Measurements from ENCODE around the gene GRK1. TPM values are rescaled to one million over a fixed set of nuclear protein-coding genes. Genes with fewer than 3 reads are reported as not detected.
A peak's percentile ranks its signal among the peaks of the same experiment; 100 is the strongest.

Gene GRK1
- total and polyA plus RNA-seq, 2 of the 8 experiments (the other 6 are each of a cell fraction or from before 2014, with no cell fraction given): 0.12 TPM; not detected in 1

DNA sequence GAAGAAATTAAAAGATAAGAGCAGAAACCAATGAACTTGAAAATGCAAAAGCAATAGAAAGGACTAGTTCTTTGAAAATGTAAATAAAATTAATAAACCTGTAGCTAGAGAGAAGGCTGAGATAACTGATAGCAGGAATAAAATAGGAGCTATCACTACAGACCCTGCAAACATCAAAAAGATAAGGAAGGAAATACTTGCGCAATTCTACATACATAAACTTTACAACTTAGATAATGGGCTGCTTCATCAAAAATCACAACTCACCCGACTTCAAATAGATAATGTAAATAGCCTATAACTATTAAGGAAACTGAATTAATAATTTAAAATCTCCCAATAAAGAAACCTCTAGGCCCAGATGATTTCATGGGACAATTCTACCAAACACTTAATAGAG is 5.5 kb upstream of the GRK1 start:
- H3K9ac ChIP-seq (replicated peaks in 1 of 4; ENCODE audit: extremely low read depth in 1 of 4, low read depth in 3 of 4, low read length in 3 of 4): no peak overlapping the region
- H2BK15ac ChIP-seq (ENCODE audit: low read length): no peak overlapping the region
- no peak overlapping the region for H3K27ac ChIP-seq (ENCODE audit: low read depth, low read length)
- TF ChIP-seq CEBPB (IDR thresholded peaks at IDR 0.05; ENCODE audit: low read depth, low read length): peak; percentile 61; the same call in 1 of the 2 replicates
- TF ChIP-seq RAD21 (IDR thresholded peaks at IDR 0.05 in 1 of 2, conservative IDR thresholded peaks at IDR 0.05 in 1 of 2; ENCODE audit: low read depth in 2 of 2, low read length in 2 of 2): no peak
- no peak for TF ChIP-seq KDM5A (IDR thresholded peaks at IDR 0.05; ENCODE audit: low read length)
- POLR2A ChIA-PET (ENCODE audit: partially characterized antibody): no interaction called here
- no peak for DNase-seq (ENCODE audit: low read depth in 1 of 2, low spot score in 2 of 2)
- no peaks in the 10 kb centered on the region for H3K79me1 ChIP-seq (ENCODE audit: low read depth, low read length)
- H2AFZ ChIP-seq (ENCODE audit: low read length): no peak overlapping the region
- CTCF ChIA-PET (ENCODE audit: partially characterized antibody): interaction anchor here (1.0 to 2.5 kb wide), 2 partner anchors 11 to 63 kb away, joined by 4 to 9 read pairs; no protein-coding TSS in a partner anchor
- no peak overlapping the region for H4K5ac ChIP-seq (ENCODE audit: insufficient read length, low read depth, low read length)
- H4K20me1 ChIP-seq (replicated peaks in 1 of 2; ENCODE audit: control insufficient read depth in 1 of 2, insufficient read depth in 2 of 2, low read length in 2 of 2): peaks cover 0 to 2% of the 10 kb centered on the region in 2 experiments
- H4K91ac ChIP-seq (replicated peaks; ENCODE audit: insufficient read length, low read length): no peak overlapping the region
- H3K23ac ChIP-seq (ENCODE audit: insufficient read length): no peak overlapping the region
- H3K79me2 ChIP-seq (ENCODE audit: control insufficient read depth in 1 of 2, insufficient read depth in 2 of 2, low read length in 2 of 2): no peaks in the 10 kb centered on the region
- no peak overlapping the region for H2AK5ac ChIP-seq (ENCODE audit: low read depth, low read length)
- no peak overlapping the region for H3K14ac ChIP-seq (ENCODE audit: insufficient read length)
- WGBS, 2 experiments (ENCODE audit: extremely low coverage in 1 of 2, insufficient coverage in 1 of 2, insufficient read length in 1 of 2, insufficient replicate concordance in 2 of 2, low coverage in 1 of 2, low lambda C conversion rate in 2 of 2, missing lambda C conversion rate in 1 of 2): 88% methylated on average over 2 of the region's 2 CpGs; no CpG with 5 or more reads in 1 of the 2 experiments
- no peak overlapping the region for H3K4me3 ChIP-seq (ENCODE audit: extremely low read depth in 1 of 4, insufficient read depth in 2 of 4, low read depth in 3 of 4, low read length in 4 of 4)
- H3K56ac ChIP-seq (replicated peaks; ENCODE audit: insufficient read length, low read depth, low read length): no peak overlapping the region
- no peak overlapping the region for H2BK12ac ChIP-seq (ENCODE audit: low read depth, low read length)
- H3K18ac ChIP-seq (ENCODE audit: extremely low read depth, low read length): no peak overlapping the region
- no peak overlapping the region for H3K4ac ChIP-seq (replicated peaks; ENCODE audit: insufficient read length, low read depth, low read length)
- H3K4me1 ChIP-seq (replicated peaks in 1 of 4; ENCODE audit: control insufficient read depth in 3 of 4, insufficient read depth in 4 of 4, low read length in 3 of 4): peaks cover 0 to 2% (median 0%) of the 10 kb centered on the region in 4 experiments; a peak in 2 of 7 replicates
- H2BK5ac ChIP-seq (ENCODE audit: low read depth, low read length): no peak overlapping the region
- no peaks in the 10 kb centered on the region for H3K27me3 ChIP-seq (replicated peaks in 1 of 4; ENCODE audit: control insufficient read depth in 3 of 4, extremely low read depth in 1 of 4, insufficient read depth in 3 of 4, low read length in 3 of 4)
- FAIRE-seq: no peak
- no peaks in the 10 kb centered on the region for H3K23me2 ChIP-seq (ENCODE audit: low read depth, low read length)
- H3K9me3 ChIP-seq (ENCODE audit: insufficient read depth in 2 of 2, low read depth in 1 of 2, low read length in 1 of 2): no peaks in the 10 kb centered on the region
- H3K36me3 ChIP-seq (ENCODE audit: control insufficient read depth in 2 of 4, insufficient read depth in 4 of 4, low read length in 3 of 4): no peaks in the 10 kb centered on the region
- H2BK120ac ChIP-seq (replicated peaks; ENCODE audit: low read depth, low read length): no peak overlapping the region
- no peak overlapping the region for H3K4me2 ChIP-seq (ENCODE audit: insufficient read depth in 1 of 2, low read depth in 2 of 2, low read length in 2 of 2)
- H4K8ac ChIP-seq (ENCODE audit: extremely low read depth, insufficient read depth, low read length): no peak overlapping the region
- H2BK20ac ChIP-seq (ENCODE audit: low read length): no peak overlapping the region
